Stimulated activated CD8-positive, alpha-beta memory T cell treated with anti-CD3 and anti-CD28 coated beads, Interleukin-12 subunit alpha, Interleukin-12 subunit beta, amount 100 ng/mL, for 24 hours (primary cell): Measurements from ENCODE around the gene BOD1L1.

Source experiments
- DNase-seq: peaks from one replicate; pipeline ENCODE4 v3.0.0-alpha.2; 2020; ENCODE audit errors: extremely low read depth

Gene BOD1L1

DNA sequence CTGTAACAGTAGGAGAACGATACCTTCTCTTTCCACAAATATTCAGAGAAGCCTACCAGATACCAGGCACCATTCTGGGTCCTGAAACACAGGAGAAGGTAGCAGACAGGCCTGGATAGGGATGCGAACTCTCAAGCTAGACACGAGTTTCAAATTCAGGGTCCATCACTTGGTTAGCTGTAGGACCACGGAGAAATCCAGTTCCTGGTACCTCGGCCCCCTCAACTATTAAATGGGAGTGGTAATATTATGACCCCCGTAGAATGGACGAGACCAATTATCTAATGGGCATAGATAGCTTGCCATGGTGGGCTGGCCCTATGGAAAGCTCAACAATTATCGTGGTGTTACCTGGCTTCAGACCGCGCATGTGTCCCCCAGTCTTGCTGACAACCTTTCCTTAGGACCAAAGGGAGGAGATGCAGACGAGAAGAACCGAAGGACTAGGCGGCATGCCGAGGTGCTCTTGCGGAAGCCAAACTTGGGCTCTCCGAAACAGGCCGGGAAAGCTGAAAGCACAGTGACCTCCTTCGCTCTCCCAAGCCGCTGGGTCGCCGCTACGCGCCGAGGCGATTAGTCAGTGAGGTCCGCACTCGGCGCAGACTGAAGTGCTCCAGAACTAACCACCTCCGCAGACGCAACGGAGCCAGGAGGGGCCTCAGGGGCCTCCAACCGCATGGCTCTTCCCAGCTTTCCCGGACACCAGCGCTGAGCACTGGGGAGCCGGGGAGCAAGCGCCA lies 102.9 kb downstream of the BOD1L1 start:
- DNase-seq, result no peak

- DNase-seq, result no peak
Observed at GRCh38 chr4:13523591-13524503, 103.7 kb downstream of the BOD1L1 start.

DNA sequence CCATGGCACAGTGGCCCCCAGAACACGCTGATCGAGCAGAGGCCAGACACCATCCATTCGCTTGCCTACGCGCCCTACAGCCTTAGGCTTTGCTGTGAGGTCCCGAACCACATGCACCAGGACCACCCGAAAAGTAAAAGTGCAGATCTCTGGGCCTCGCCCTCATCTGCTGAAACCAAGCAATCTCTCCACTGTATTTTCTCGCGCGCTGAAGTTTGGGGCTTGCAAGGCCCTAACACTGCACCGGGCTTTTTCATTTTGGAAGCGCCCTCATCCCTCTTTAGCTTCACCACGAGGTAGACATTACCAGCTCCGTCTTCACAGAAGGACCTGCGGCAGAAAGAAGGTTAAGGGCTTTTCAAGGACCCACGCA lies 104.4 kb downstream of the BOD1L1 start:
- no peak for DNase-seq

GRCh38 chr4:13522282-13523104 lies 105.0 kb downstream of the BOD1L1 start:
- DNase-seq, result no peak

GRCh38 chr4:13521047-13521446 lies 106.5 kb downstream of the BOD1L1 start:
- no peak for DNase-seq
